H9 (cell line): ENCODE results near the gene FMNL1. TPM values are rescaled to one million over a fixed set of nuclear protein-coding genes. Genes with fewer than 3 reads are reported as not detected.
A peak's percentile ranks its signal among the peaks of the same experiment; 100 is the strongest.

Experiments
- DNase-seq: peaks from one replicate; pipeline ENCODE4 v3.0.0-alpha.2; 2017
- H2AFZ ChIP-seq: one replicate; pipeline ENCODE4 v1.6.1; 2013; ENCODE audit warnings: mild to moderate bottlenecking, low read length, control low read depth, moderate library complexity
- H2AK5ac ChIP-seq: 2 replicates; pipeline ENCODE4 v1.6.1; 2013; ENCODE audit warnings: low read length, control low read depth, mixed read lengths; ENCODE audit not compliant: insufficient read length
- H2BK120ac ChIP-seq: one replicate; pipeline ENCODE4 v1.6.1; 2013; ENCODE audit warnings: low read depth, mild to moderate bottlenecking, low read length, control low read depth, inconsistent platforms; ENCODE audit not compliant: poor library complexity, severe bottlenecking
- H2BK12ac ChIP-seq: 2 replicates; pipeline ENCODE4 v1.6.1; 2013; ENCODE audit warnings: low read length, control low read depth, mixed read lengths, low read depth; ENCODE audit not compliant: insufficient read length
- H2BK15ac ChIP-seq: 2 replicates; pipeline ENCODE4 v1.6.1; 2013; ENCODE audit warnings: low read depth, low read length, control low read depth
- H2BK20ac ChIP-seq: one replicate; pipeline ENCODE4 v1.6.1; 2013; ENCODE audit warnings: low read depth, mild to moderate bottlenecking, low read length, control low read depth, inconsistent platforms; ENCODE audit not compliant: poor library complexity, severe bottlenecking
- H2BK5ac ChIP-seq: 2 replicates; pipeline ENCODE4 v1.6.1; 2013; ENCODE audit warnings: low read length, control low read depth, mixed read lengths; ENCODE audit not compliant: insufficient read length
- H3K14ac ChIP-seq: 2 replicates; pipeline ENCODE4 v1.6.1; 2013; ENCODE audit warnings: low read length, control low read depth; ENCODE audit not compliant: insufficient read depth
- H3K18ac ChIP-seq: 2 replicates; pipeline ENCODE4 v1.6.1; 2013; ENCODE audit warnings: low read depth, mild to moderate bottlenecking, mixed read lengths, low read length, control low read depth; ENCODE audit not compliant: insufficient read length
- H3K23ac ChIP-seq: 2 replicates; pipeline ENCODE4 v1.6.1; 2013; ENCODE audit warnings: low read length, control low read depth, mixed read lengths, low read depth; ENCODE audit not compliant: insufficient read length
- H3K23me2 ChIP-seq: 2 replicates; pipeline ENCODE4 v1.6.1; 2013; ENCODE audit warnings: low read depth, mild to moderate bottlenecking, mixed read lengths, low read length, control low read depth; ENCODE audit not compliant: insufficient read length, poor library complexity, severe bottlenecking
- H3K27ac ChIP-seq: 2 replicates; pipeline ENCODE4 v1.5.1; 2013; ENCODE audit warnings: low read length, control low read depth, mixed read lengths, low read depth; ENCODE audit not compliant: insufficient read length
- H3K27me3 ChIP-seq: 2 replicates; pipeline ENCODE4 v1.6.1; 2013; ENCODE audit warnings: low read length, control low read depth, inconsistent platforms; ENCODE audit not compliant: insufficient read depth
- H3K4ac ChIP-seq: 2 replicates; pipeline ENCODE4 v1.6.1; 2013; ENCODE audit warnings: low read depth, mild to moderate bottlenecking, control low read depth, inconsistent platforms, low read length, moderate library complexity
- H3K4me1 ChIP-seq: 2 replicates; pipeline ENCODE4 v1.6.1; 2013; ENCODE audit warnings: low read length, control low read depth, inconsistent platforms; ENCODE audit not compliant: insufficient read depth
- H3K4me2 ChIP-seq: 2 replicates; pipeline ENCODE4 v1.6.1; 2013; ENCODE audit warnings: low read length, control low read depth, mixed read lengths; ENCODE audit not compliant: insufficient read length, insufficient read depth
- H3K56ac ChIP-seq: 2 replicates; pipeline ENCODE4 v1.6.1; 2013; ENCODE audit warnings: low read depth, mild to moderate bottlenecking, mixed read lengths, low read length, control low read depth; ENCODE audit not compliant: insufficient read length
- H3K79me1 ChIP-seq: 2 replicates; pipeline ENCODE4 v1.6.1; 2013; ENCODE audit warnings: low read depth, mild to moderate bottlenecking, moderate library complexity, low read length, control low read depth, inconsistent platforms; ENCODE audit not compliant: insufficient read depth, poor library complexity, severe bottlenecking
- H3K79me2 ChIP-seq: 2 replicates; pipeline ENCODE4 v1.6.1; 2013; ENCODE audit warnings: low read length, control low read depth, inconsistent platforms; ENCODE audit not compliant: insufficient read depth
- H3K9ac ChIP-seq: 2 replicates; pipeline ENCODE4 v1.6.1; 2013; ENCODE audit warnings: low read length, control low read depth, mixed read lengths; ENCODE audit not compliant: insufficient read length; ENCODE audit errors: extremely low read depth
- H3K9me3 ChIP-seq: one replicate; pipeline ENCODE4 v1.6.1; 2013; ENCODE audit warnings: low read depth, low read length, inconsistent platforms; ENCODE audit not compliant: control insufficient read depth
- H3T11ph ChIP-seq: one replicate; pipeline ENCODE4 v1.6.1; 2013; ENCODE audit warnings: mild to moderate bottlenecking, low read length, control low read depth, inconsistent platforms
- H4K20me1 ChIP-seq: one replicate; pipeline ENCODE4 v1.6.1; 2013; ENCODE audit not compliant: control insufficient read depth, insufficient read length, insufficient read depth
- H4K5ac ChIP-seq: 2 replicates; pipeline ENCODE4 v1.6.1; 2013; ENCODE audit warnings: low read depth, mild to moderate bottlenecking, mixed read lengths, low read length, control low read depth; ENCODE audit not compliant: insufficient read length
- H4K8ac ChIP-seq: replicated peaks from 2 replicates; pipeline ENCODE4 v1.6.1; 2013; ENCODE audit warnings: low read length, control low read depth, mixed read lengths, low read depth; ENCODE audit not compliant: insufficient read length
- H4K91ac ChIP-seq: 2 replicates; pipeline ENCODE4 v1.6.1; 2013; ENCODE audit warnings: low read depth, mild to moderate bottlenecking, moderate library complexity, mixed read lengths, low read length, control low read depth; ENCODE audit not compliant: insufficient read length
- H3K27ac Mint-ChIP-seq, 3 experiments: 2 replicates in 2 of 3; 3 replicates in 1 of 3; pipeline ENCODE4 v1.8.0; 2020 to 2021; ENCODE audit warnings: mixed read lengths in 3 of 3, mild to moderate bottlenecking in 1 of 3, moderate library complexity in 1 of 3
- H3K27me3 Mint-ChIP-seq: 2 replicates; pipeline ENCODE4 v1.8.0; 2021; ENCODE audit warnings: low read depth, mild to moderate bottlenecking, moderate library complexity, mixed read lengths
- H3K36me3 Mint-ChIP-seq, 3 experiments: 2 replicates in 2 of 3; 3 replicates in 1 of 3; pipeline ENCODE4 v1.8.0; 2020 to 2021; ENCODE audit warnings: low read depth in 3 of 3, mixed read lengths in 3 of 3; ENCODE audit not compliant: insufficient read depth in 1 of 3
- H3K4me1 Mint-ChIP-seq, 2 experiments: 2 replicates each; pipeline ENCODE4 v1.8.0; 2020; ENCODE audit warnings: mixed read lengths in 2 of 2
- H3K4me3 Mint-ChIP-seq, 2 experiments: 2 replicates in 1 of 2; 3 replicates in 1 of 2; pipeline ENCODE4 v1.8.0; 2020 to 2021; ENCODE audit warnings: mild to moderate bottlenecking in 2 of 2, mixed read lengths in 2 of 2, moderate library complexity in 1 of 2
- H3K9me3 Mint-ChIP-seq, 2 experiments: 2 replicates in 1 of 2; 3 replicates in 1 of 2; pipeline ENCODE4 v1.8.0; 2020; ENCODE audit warnings: mild to moderate bottlenecking in 2 of 2, mixed read lengths in 2 of 2, moderate library complexity in 1 of 2
- WGBS: extraction: QIAGEN DNeasy Blood & Tissue Kit; methylation state at CpG from one replicate; pipeline ENCODE4 v1.1.7; 2013; ENCODE audit warnings: missing lambda C conversion rate, low lambda C conversion rate, mixed read lengths; ENCODE audit not compliant: insufficient read length; ENCODE audit errors: extremely low coverage; 5-methylcytosine and 5-hydroxymethylcytosine counted together
- total RNA-seq: library from RNA; stranded (reverse); gene quantifications from 2 replicates; pipeline ENCODE4 v1.2.1, GENCODE V29; 2021
- TF ChIP-seq, protein P1 (sequence below): fragments of 200-600 bp; sonication (generic); conservative IDR thresholded peaks from 3 replicates; pipeline ENCODE4 v1.8.0; 2021; ENCODE audit warnings: antibody characterized with exemption, mild to moderate bottlenecking

FMNL1 gene
- total RNA-seq, 1 experiment from 2014 or later, result 6.9 TPM

GRCh38 chr17:45200701-45201100 lies 21.0 kb upstream of the FMNL1 start:
- no peak overlapping the region for H3K4ac ChIP-seq
- no peak overlapping the region for H3K27ac Mint-ChIP-seq
- H2BK20ac ChIP-seq, result no peak overlapping the region
- no peak overlapping the region for H2AK5ac ChIP-seq
- no peaks in the 10 kb centered on the region for H3K79me2 ChIP-seq
- H3K27me3 ChIP-seq, result no peaks in the 10 kb centered on the region
- H3K4me1 ChIP-seq, result no peaks in the 10 kb centered on the region; the same call in 1 of the 2 replicates
- peaks cover 0 to 1% (median 0%) of the 10 kb centered on the region in 3 experiments; a peak in 3 of 7 replicates for H3K36me3 Mint-ChIP-seq
- peaks cover 0 to under 1% of the 10 kb centered on the region in 2 experiments; a peak in 1 of 5 replicates for H3K9me3 Mint-ChIP-seq
- no peak overlapping the region for H4K5ac ChIP-seq
- DNase-seq, result peak; percentile 55
- no peak overlapping the region for H3K27ac ChIP-seq
- H3K14ac ChIP-seq, result no peak overlapping the region
- H3K18ac ChIP-seq, result no peak overlapping the region
- peaks cover 12 to 15% of the 10 kb centered on the region in 2 experiments for H3K4me1 Mint-ChIP-seq
- WGBS, result no CpG with 5 or more reads among the region's 9 CpGs
- H3K23me2 ChIP-seq, result no peaks in the 10 kb centered on the region
- H2BK12ac ChIP-seq, result no peak overlapping the region
- H2BK120ac ChIP-seq, result no peak overlapping the region
- peaks cover 1% of the 10 kb centered on the region; the same call in 1 of the 2 replicates for H3K27me3 Mint-ChIP-seq
- H4K20me1 ChIP-seq, result no peaks in the 10 kb centered on the region
- no peak overlapping the region for H4K8ac ChIP-seq
- H3K23ac ChIP-seq, result no peak overlapping the region
- no peak overlapping the region for H3K56ac ChIP-seq
- H3T11ph ChIP-seq, result no peak overlapping the region
- H4K91ac ChIP-seq, result no peak overlapping the region
- no peak overlapping the region for H3K4me2 ChIP-seq
- H3K9ac ChIP-seq, result no peak overlapping the region
- H3K9me3 ChIP-seq, result no peaks in the 10 kb centered on the region
- TF ChIP-seq, protein P1, sequence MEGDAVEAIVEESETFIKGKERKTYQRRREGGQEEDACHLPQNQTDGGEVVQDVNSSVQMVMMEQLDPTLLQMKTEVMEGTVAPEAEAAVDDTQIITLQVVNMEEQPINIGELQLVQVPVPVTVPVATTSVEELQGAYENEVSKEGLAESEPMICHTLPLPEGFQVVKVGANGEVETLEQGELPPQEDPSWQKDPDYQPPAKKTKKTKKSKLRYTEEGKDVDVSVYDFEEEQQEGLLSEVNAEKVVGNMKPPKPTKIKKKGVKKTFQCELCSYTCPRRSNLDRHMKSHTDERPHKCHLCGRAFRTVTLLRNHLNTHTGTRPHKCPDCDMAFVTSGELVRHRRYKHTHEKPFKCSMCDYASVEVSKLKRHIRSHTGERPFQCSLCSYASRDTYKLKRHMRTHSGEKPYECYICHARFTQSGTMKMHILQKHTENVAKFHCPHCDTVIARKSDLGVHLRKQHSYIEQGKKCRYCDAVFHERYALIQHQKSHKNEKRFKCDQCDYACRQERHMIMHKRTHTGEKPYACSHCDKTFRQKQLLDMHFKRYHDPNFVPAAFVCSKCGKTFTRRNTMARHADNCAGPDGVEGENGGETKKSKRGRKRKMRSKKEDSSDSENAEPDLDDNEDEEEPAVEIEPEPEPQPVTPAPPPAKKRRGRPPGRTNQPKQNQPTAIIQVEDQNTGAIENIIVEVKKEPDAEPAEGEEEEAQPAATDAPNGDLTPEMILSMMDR, result peak; percentile 31; the same call in 1 of the 3 replicates
- no peak overlapping the region for H2BK15ac ChIP-seq
- H3K79me1 ChIP-seq, result no peaks in the 10 kb centered on the region
- H2BK5ac ChIP-seq, result no peak overlapping the region
- H2AFZ ChIP-seq, result no peak overlapping the region
- no peak overlapping the region for H3K4me3 Mint-ChIP-seq
